Osteoblast (primary cell): ENCODE data around the gene TCFL5. TPM values are rescaled to one million over a fixed set of nuclear protein-coding genes. Genes with fewer than 3 reads are reported as not detected.

Source experiments
- DNase-seq: peaks from one replicate; pipeline ENCODE4 v3.0.0; 2011; ENCODE audit warnings: low spot score, mixed read lengths; ENCODE audit not compliant: insufficient read length; ENCODE audit errors: missing footprints
- H2AFZ ChIP-seq: 2 replicates; pipeline ENCODE4 v1.6.0; 2011; ENCODE audit warnings: mild to moderate bottlenecking, low read length
- H3K27ac ChIP-seq: 2 replicates; pipeline ENCODE4 v1.5.1; 2011; ENCODE audit warnings: mild to moderate bottlenecking, low read depth, low read length, moderate library complexity
- H3K27me3 ChIP-seq: 2 replicates; pipeline ENCODE4 v1.6.0; 2012; ENCODE audit warnings: mild to moderate bottlenecking, control low read depth, inconsistent platforms, low read length, moderate library complexity; ENCODE audit not compliant: insufficient read depth
- H3K36me3 ChIP-seq: 2 replicates; pipeline ENCODE4 v1.5.1; 2011; ENCODE audit warnings: mild to moderate bottlenecking, low read length, control low read depth, moderate library complexity; ENCODE audit not compliant: insufficient read depth
- H3K4me1 ChIP-seq: 2 replicates; pipeline ENCODE4 v1.5.1; 2011; ENCODE audit warnings: mild to moderate bottlenecking, low read length, control low read depth, moderate library complexity; ENCODE audit not compliant: insufficient read depth
- H3K4me2 ChIP-seq: 2 replicates; pipeline ENCODE4 v1.6.0; 2011; ENCODE audit warnings: mild to moderate bottlenecking, low read length; ENCODE audit not compliant: insufficient read depth
- H3K4me3 ChIP-seq: fragments of 200-600 bp; sonication (generic); 3 replicates; pipeline ENCODE4 v1.5.1; 2012; ENCODE audit warnings: mild to moderate bottlenecking, low read length, inconsistent platforms; ENCODE audit not compliant: insufficient read depth
- H3K79me2 ChIP-seq: 2 replicates; pipeline ENCODE4 v1.6.0; 2012; ENCODE audit warnings: mild to moderate bottlenecking, low read length, control low read depth, inconsistent platforms; ENCODE audit not compliant: insufficient read depth
- H3K9me3 ChIP-seq: 2 replicates; pipeline ENCODE4 v1.5.1; 2011; ENCODE audit warnings: low read depth, low read length, control low read depth
- H4K20me1 ChIP-seq: 2 replicates; pipeline ENCODE4 v1.6.0; 2012; ENCODE audit warnings: mild to moderate bottlenecking, low read length, control low read depth; ENCODE audit not compliant: insufficient read depth
- total RNA-seq: library from RNA; depleted of rRNA; stranded (reverse); fragments of >200 nt; gene quantifications from 2 replicates; pipeline ENCODE4 v1.2.3, GENCODE V29; 2012
- TF ChIP-seq, protein P1 (sequence below): IDR thresholded peaks from 2 replicates; pipeline ENCODE4 v1.5.1; 2011; ENCODE audit warnings: mild to moderate bottlenecking, low read depth, low read length, moderate library complexity; ENCODE audit errors: extremely low read depth

The TCFL5 gene
- total RNA-seq, 1 donor: 13.0 TPM

DNA sequence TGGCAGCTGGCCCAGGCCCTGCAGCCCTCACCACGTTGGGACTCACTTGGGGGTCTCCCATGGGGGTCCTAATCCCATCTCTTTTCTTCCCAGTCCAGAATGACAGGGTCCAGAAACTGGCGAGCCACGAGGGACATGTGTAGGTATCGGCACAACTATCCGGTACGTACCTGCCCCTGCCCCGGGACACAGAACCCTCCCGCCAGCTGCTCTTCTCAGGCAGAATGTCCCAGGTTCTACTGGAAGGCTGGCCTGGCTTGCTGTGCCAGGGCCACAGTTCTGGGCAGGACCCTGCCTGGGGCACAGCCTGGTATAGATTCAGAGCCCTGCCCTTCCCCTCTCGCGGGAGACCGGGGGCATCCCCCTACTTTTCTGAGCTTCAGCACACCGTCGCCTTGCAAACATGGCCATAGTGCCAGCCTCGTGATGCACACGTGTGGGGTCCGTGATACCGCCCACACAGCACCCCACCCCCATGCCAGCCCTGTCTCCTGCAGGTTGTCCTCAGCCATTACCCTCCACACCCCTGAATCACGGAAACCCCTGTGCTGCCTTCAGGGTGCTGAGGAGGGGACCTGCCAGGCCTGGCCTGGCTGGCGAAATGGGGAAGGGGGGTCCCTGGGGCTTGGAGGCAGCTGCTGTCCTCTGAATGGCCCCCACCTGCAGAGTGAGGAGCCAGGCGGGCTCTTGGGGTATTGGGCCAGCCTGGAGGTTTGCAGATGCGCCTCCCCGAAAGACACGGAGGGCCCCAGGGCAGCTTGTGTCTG, 54.0 kb downstream of the TCFL5 start:
- TF ChIP-seq, protein P1, sequence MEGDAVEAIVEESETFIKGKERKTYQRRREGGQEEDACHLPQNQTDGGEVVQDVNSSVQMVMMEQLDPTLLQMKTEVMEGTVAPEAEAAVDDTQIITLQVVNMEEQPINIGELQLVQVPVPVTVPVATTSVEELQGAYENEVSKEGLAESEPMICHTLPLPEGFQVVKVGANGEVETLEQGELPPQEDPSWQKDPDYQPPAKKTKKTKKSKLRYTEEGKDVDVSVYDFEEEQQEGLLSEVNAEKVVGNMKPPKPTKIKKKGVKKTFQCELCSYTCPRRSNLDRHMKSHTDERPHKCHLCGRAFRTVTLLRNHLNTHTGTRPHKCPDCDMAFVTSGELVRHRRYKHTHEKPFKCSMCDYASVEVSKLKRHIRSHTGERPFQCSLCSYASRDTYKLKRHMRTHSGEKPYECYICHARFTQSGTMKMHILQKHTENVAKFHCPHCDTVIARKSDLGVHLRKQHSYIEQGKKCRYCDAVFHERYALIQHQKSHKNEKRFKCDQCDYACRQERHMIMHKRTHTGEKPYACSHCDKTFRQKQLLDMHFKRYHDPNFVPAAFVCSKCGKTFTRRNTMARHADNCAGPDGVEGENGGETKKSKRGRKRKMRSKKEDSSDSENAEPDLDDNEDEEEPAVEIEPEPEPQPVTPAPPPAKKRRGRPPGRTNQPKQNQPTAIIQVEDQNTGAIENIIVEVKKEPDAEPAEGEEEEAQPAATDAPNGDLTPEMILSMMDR: no peak
- DNase-seq: no peak
- no peak overlapping the region for H3K27ac ChIP-seq
- H2AFZ ChIP-seq: no peak overlapping the region
- peaks cover 48% of the 10 kb centered on the region for H4K20me1 ChIP-seq
- no peaks in the 10 kb centered on the region for H3K9me3 ChIP-seq
- H3K27me3 ChIP-seq: no peaks in the 10 kb centered on the region
- no peak overlapping the region for H3K4me2 ChIP-seq
- peaks cover 32% of the 10 kb centered on the region for H3K79me2 ChIP-seq
- H3K4me1 ChIP-seq: peaks cover 14% of the 10 kb centered on the region
- peaks cover 37% of the 10 kb centered on the region for H3K36me3 ChIP-seq
- no peak overlapping the region for H3K4me3 ChIP-seq

DNA sequence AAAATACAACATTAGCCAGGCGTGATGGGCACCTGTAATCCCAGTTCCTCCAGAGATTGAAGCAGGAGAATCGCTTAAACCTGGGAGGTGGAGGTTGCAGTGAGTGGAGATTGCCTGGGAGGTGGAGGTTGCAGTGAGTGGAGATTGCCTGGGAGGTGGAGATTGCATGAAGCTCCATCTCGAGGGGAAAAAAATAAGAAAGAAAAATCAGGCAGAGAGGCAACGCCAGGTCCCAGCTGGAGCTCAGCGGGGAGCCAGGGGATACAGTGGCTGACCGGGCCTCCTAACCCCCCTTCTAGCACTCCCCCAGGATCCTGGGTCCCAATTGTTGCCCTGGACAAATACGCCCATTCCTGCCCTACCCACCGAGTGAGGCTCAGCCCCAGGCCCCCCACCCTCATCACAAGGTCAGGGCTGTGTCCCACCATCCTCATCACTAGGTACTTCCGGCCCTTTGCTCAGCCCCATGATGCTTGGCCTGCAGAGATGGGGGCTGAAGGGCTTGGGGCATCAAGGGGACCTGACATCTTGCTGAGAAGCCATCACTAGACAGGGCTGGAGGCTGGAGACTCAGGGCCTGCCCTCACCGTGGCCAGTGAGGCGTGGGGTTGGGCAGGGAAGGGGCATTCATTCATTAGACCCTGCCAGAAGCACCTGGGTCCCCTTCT, 55.1 kb downstream of the TCFL5 start:
- Histone ChIP-seq H4K20me1 (peaks cover 48% of the 10 kb centered on the region), H3K9me3 (no peaks in the 10 kb centered on the region), H3K36me3 (peaks cover 35% of the 10 kb centered on the region), H3K27ac (peak overlapping the region; percentile 61), H3K4me3 (peak overlapping the region; percentile 87), H3K4me2 (peak overlapping the region; percentile 88), H2AFZ (no peak overlapping the region), H3K27me3 (no peaks in the 10 kb centered on the region), H3K79me2 (peaks cover 32% of the 10 kb centered on the region), H3K4me1 (peaks cover 14% of the 10 kb centered on the region)
- no peak for DNase-seq
- TF ChIP-seq, protein P1: no peak

DNA sequence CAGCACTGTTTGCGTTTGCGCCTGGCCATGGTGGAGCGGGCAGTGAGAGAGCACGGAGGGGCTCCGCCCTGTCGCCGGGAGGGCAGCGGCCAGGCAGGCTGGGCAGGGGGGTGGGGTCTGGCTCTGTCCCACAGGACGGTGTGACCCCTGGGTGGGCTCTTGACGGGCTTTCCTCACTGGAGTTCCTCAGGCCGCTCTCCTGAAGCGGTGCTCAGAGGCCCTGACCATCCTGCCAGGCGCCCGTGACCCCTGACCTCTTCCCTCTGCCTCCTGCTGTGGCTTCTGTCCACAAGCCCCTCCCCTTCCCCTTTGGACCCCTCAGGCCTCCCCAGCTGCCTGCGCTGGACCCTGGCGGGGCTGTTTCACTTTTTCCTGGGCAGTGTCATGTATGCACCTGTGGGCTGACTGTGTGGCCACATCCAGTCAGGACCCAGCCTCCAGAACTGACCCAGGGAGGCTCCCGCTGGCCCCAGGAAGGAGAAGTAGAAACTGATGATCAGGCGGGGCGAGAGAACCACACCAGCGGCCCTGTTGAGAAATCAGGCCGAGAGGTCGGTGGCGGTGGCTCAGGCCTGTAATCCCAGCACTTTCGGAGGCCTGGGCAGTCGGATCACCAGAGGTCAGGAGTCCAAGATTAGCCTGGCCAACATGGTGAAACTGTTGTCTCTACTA, 55.8 kb downstream of the TCFL5 start:
- no peaks in the 10 kb centered on the region for H3K27me3 ChIP-seq
- TF ChIP-seq, protein P1: no peak
- peak overlapping the region; percentile 51 for H2AFZ ChIP-seq
- H3K4me3 ChIP-seq: peak overlapping the region; percentile 87
- peaks cover 33% of the 10 kb centered on the region for H3K36me3 ChIP-seq
- H3K27ac ChIP-seq: peak overlapping the region; percentile 61
- H3K79me2 ChIP-seq: peaks cover 32% of the 10 kb centered on the region
- peaks cover 48% of the 10 kb centered on the region for H4K20me1 ChIP-seq
- no peaks in the 10 kb centered on the region for H3K9me3 ChIP-seq
- H3K4me1 ChIP-seq: peaks cover 14% of the 10 kb centered on the region
- H3K4me2 ChIP-seq: peak overlapping the region; percentile 88
- no peak for DNase-seq
